ENCODE measurements around the gene FGD1. TPM values are rescaled to one million over a fixed set of nuclear protein-coding genes. Genes with fewer than 3 reads are reported as not detected.

Gene FGD1
- total and polyA plus RNA-seq, 2 donors (not counting 3 experiments of a cell fraction or from before 2014, with no cell fraction given): 6.3 to 19.6 TPM

GRCh38 chrX:54430519-54430918, 65.5 kb downstream of the FGD1 start:
- H4K20me1 ChIP-seq (replicated peaks; ENCODE audit: control insufficient read depth, extremely low read depth, insufficient read depth, low read length): no peaks in the 10 kb centered on the region
- no peak for FAIRE-seq

GRCh38 chrX:54427837-54428424, 68.1 kb downstream of the FGD1 start:
- Histone ChIP-seq H3K79me2 (ENCODE audit: control insufficient read depth, insufficient read depth, low read length) (no peaks in the 10 kb centered on the region), H2AFZ (ENCODE audit: low read depth, low read length) (no peak overlapping the region), H3K4me2 (ENCODE audit: insufficient read depth, low read length) (no peak overlapping the region), H3K9me3 (replicated peaks; ENCODE audit: control insufficient read depth, insufficient read depth, low read length) (no peaks in the 10 kb centered on the region), H3K4me3 (replicated peaks in 1 of 3; ENCODE audit: insufficient read depth in 1 of 3, low read depth in 1 of 3, low read length in 3 of 3) (no peak overlapping the region), H4K20me1 (replicated peaks; ENCODE audit: control insufficient read depth, extremely low read depth, insufficient read depth, low read length) (no peaks in the 10 kb centered on the region), H3K36me3 (ENCODE audit: control insufficient read depth in 2 of 2, extremely low read depth in 1 of 2, insufficient read depth in 2 of 2, low read length in 2 of 2) (no peaks in the 10 kb centered on the region), H3K9ac (replicated peaks; ENCODE audit: extremely low read depth, insufficient read depth, low read length) (no peak overlapping the region), H3K27me3 (ENCODE audit: control insufficient read depth in 2 of 2, insufficient read depth in 2 of 2, low read length in 2 of 2) (no peaks in the 10 kb centered on the region), H3K27ac (ENCODE audit: insufficient read depth, low read depth, low read length) (no peak overlapping the region), H3K4me1 (ENCODE audit: control insufficient read depth, extremely low read depth, insufficient read depth, low read length) (no peaks in the 10 kb centered on the region), H3K9me1 (replicated peaks; ENCODE audit: control insufficient read depth, extremely low read depth, insufficient read depth, low read length) (no peaks in the 10 kb centered on the region)
- DNase-seq (ENCODE audit: low read depth, low spot score): no peak
- no peak for FAIRE-seq
- no TSS peak for BruUV-seq (replicated peaks)
- dilution Hi-C loops (cut with MboI; ENCODE audit: extremely low pct_ligation_motif_present, low sequenced_read_pairs): no loop called here
- ChIA-PET POLR2A (no interaction called here), CTCF (no interaction called here)
- intact Hi-C loops (cut with micrococcal nuclease): no loop called here
- no peak for TF ChIP-seq GATA2 (IDR thresholded peaks at IDR 0.05; ENCODE audit: insufficient read depth, insufficient read length, low read depth, low read length)
- no peak for TF ChIP-seq CTCF (IDR thresholded peaks at IDR 0.05; ENCODE audit: extremely low read depth in 1 of 2, insufficient read depth in 1 of 2, low read depth in 1 of 2, low read length in 2 of 2)
- no peak for TF ChIP-seq MYC (IDR thresholded peaks at IDR 0.05; ENCODE audit: low read depth, low read length)
- no peak for TF ChIP-seq EZH2 (IDR thresholded peaks at IDR 0.05; ENCODE audit: borderline replicate concordance, low read depth, low read length, severe bottlenecking)
- no peak for TF ChIP-seq JUN (IDR thresholded peaks at IDR 0.05; ENCODE audit: borderline replicate concordance, insufficient read depth, insufficient read length, low read depth)
- TF ChIP-seq FOS (IDR thresholded peaks at IDR 0.05; ENCODE audit: borderline replicate concordance, insufficient read depth, low read length): no peak
- TF ChIP-seq MAX (IDR thresholded peaks at IDR 0.05; ENCODE audit: insufficient read depth, insufficient read length): no peak
- TF ChIP-seq POLR2AphosphoS5 (IDR thresholded peaks at IDR 0.05; ENCODE audit: insufficient read depth, low read depth, low read length): no peak
- no peak for TF ChIP-seq POLR2A (IDR thresholded peaks at IDR 0.05; ENCODE audit: low read depth, low read length)

More at GRCh38 chrX:54430519-54430918, 65.5 kb downstream of the FGD1 start:
- Histone ChIP-seq H3K36me3 (ENCODE audit: control insufficient read depth in 2 of 2, extremely low read depth in 1 of 2, insufficient read depth in 2 of 2, low read length in 2 of 2) (no peaks in the 10 kb centered on the region), H3K4me1 (ENCODE audit: control insufficient read depth, extremely low read depth, insufficient read depth, low read length) (no peaks in the 10 kb centered on the region), H3K4me3 (replicated peaks in 1 of 3; ENCODE audit: insufficient read depth in 1 of 3, low read depth in 1 of 3, low read length in 3 of 3) (no peak overlapping the region), H3K79me2 (ENCODE audit: control insufficient read depth, insufficient read depth, low read length) (no peaks in the 10 kb centered on the region), H3K9me1 (replicated peaks; ENCODE audit: control insufficient read depth, extremely low read depth, insufficient read depth, low read length) (no peaks in the 10 kb centered on the region), H3K9ac (replicated peaks; ENCODE audit: extremely low read depth, insufficient read depth, low read length) (no peak overlapping the region), H3K9me3 (replicated peaks; ENCODE audit: control insufficient read depth, insufficient read depth, low read length) (no peaks in the 10 kb centered on the region), H2AFZ (ENCODE audit: low read depth, low read length) (no peak overlapping the region), H3K27ac (ENCODE audit: insufficient read depth, low read depth, low read length) (no peak overlapping the region), H3K4me2 (ENCODE audit: insufficient read depth, low read length) (no peak overlapping the region), H3K27me3 (ENCODE audit: control insufficient read depth in 2 of 2, insufficient read depth in 2 of 2, low read length in 2 of 2) (no peaks in the 10 kb centered on the region)
- POLR2A ChIA-PET: no interaction called here
- intact Hi-C loops (cut with micrococcal nuclease): no loop called here
- dilution Hi-C loops (cut with MboI; ENCODE audit: extremely low pct_ligation_motif_present, low sequenced_read_pairs): no loop called here
- CTCF ChIA-PET: no interaction called here
- no peak for DNase-seq (ENCODE audit: low read depth, low spot score)
- no TSS peak for BruUV-seq (replicated peaks)
- no peak for TF ChIP-seq JUN (IDR thresholded peaks at IDR 0.05; ENCODE audit: borderline replicate concordance, insufficient read depth, insufficient read length, low read depth)

Data from endothelial cell of umbilical vein (primary cell).